ENCODE data around the gene EEF1AKMT1. TPM values are rescaled to one million over a fixed set of nuclear protein-coding genes. Genes with fewer than 3 reads are reported as not detected.

EEF1AKMT1 gene
- total and polyA plus RNA-seq, 4 donors: 13.1 to 20.8 (median 18.4) TPM

DNA sequence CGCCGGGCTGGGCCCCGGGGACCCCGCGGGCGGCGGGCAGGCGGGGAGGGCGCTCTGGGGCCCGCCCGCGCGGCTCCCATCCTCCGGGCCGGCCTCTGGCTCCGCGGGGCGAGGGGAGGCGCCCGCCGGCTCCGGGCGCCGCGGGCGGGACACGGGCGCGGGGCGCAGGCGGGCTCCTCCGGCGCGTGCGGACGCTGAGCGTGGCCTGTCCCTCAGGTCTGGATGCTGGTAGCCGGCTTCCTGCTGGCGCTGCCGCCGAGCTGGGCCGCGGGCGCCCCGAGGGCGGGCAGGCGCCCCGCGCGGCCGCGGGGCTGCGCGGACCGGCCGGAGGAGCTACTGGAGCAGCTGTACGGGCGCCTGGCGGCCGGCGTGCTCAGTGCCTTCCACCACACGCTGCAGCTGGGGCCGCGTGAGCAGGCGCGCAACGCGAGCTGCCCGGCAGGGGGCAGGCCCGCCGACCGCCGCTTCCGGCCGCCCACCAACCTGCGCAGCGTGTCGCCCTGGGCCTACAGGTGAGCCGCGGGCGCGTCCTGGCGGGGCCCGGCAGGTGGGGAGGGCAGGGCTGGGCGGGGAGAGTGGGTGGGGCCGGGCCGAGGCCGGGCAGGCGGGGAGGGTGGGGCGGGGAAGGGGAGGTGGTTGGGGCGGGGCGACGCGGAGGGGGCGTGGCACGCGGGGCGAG is 69.8 kb downstream of the EEF1AKMT1 start:
- Histone ChIP-seq H3K27ac (ENCODE audit: low read depth, low read length) (no peak overlapping the region), H3K27me3 (ENCODE audit: control insufficient read depth, insufficient read depth, low read length) (no peaks in the 10 kb centered on the region), H3K36me3 (ENCODE audit: control insufficient read depth, insufficient read depth, low read length) (peaks cover 11% of the 10 kb centered on the region), H3K4me3 (ENCODE audit: low read depth, low read length) (peak overlapping the region; percentile 5), H3K4me1 (ENCODE audit: control insufficient read depth, insufficient read depth, low read length) (peaks cover 10% of the 10 kb centered on the region), H3K9me3 (ENCODE audit: control insufficient read depth, insufficient read depth, low read length) (no peaks in the 10 kb centered on the region)
- under 1% methylated on average over 78 of the region's 98 CpGs for WGBS (ENCODE audit: insufficient coverage)
- DNase-seq (ENCODE audit: low read depth in 4 of 6, low spot score in 6 of 6): peak in 3 of 6 donors; percentile 51 to 88 (median 88)

DNA sequence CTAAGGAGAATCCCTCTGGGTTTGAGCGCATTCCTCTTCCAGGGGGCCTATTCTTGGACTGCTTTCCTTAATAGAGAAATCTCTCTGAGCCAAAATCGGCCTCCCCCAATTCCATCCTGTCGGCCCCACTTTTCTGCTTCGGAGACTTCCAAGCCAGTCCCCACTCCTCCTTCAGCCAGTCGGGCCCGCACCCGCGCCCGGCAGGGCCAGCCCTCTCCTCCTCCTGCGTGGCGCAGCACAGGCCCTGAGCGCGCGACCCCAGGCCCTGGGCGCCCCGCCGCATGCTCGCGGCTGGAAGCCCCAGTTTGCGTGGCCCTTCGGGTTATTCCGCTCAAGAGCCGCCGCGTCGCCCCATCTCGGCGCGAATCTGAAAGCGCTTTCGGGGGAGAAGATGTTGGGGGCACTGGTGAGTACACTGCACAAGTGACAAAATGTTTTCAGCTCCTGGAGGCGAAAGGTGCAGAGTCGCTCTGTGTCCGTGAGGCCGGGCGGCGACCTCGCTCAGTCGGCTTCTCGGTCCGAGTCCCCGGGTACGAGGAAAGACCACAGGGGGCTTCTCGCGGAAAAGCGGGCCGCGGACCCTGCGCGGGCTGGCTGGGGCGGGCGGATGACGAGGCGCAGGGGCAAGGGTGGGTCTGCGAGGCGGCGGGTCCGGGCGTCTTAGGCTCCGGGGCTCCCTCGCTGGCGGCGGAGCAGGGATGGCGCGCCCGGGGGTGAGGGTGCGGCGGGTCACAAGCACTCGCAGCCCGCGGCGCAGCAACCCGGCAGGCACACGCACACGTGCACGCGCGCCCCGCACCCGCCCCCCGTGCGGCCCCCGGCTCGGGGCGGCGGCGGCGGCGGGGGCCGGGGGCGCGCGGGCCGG is 70.6 kb downstream of the EEF1AKMT1 start, which contains the start of gene IL17D:
IL17D (plus strand) TSS at position 785 of the 865 bp plus-strand sequence. CDS start 303 bp downstream, outside the sequence.
- under 1% methylated on average over 93 of the region's 94 CpGs for WGBS (ENCODE audit: insufficient coverage)
- peak within 1 kb of the TSS; percentile 83 for H3K27ac ChIP-seq (ENCODE audit: low read depth, low read length)
- peak in 3 of 6 donors; percentile 33 to 79 (median 77) for DNase-seq (ENCODE audit: low read depth in 4 of 6, low spot score in 6 of 6)
- peaks cover 11% of the 10 kb centered on the region for H3K36me3 ChIP-seq (ENCODE audit: control insufficient read depth, insufficient read depth, low read length)
- H3K4me3 ChIP-seq (ENCODE audit: low read depth, low read length): peak within 1 kb of the TSS; percentile 61
- no peaks in the 10 kb centered on the region for H3K27me3 ChIP-seq (ENCODE audit: control insufficient read depth, insufficient read depth, low read length)
- H3K9me3 ChIP-seq (ENCODE audit: control insufficient read depth, insufficient read depth, low read length): no peaks in the 10 kb centered on the region
- peaks cover 10% of the 10 kb centered on the region for H3K4me1 ChIP-seq (ENCODE audit: control insufficient read depth, insufficient read depth, low read length)

DNA sequence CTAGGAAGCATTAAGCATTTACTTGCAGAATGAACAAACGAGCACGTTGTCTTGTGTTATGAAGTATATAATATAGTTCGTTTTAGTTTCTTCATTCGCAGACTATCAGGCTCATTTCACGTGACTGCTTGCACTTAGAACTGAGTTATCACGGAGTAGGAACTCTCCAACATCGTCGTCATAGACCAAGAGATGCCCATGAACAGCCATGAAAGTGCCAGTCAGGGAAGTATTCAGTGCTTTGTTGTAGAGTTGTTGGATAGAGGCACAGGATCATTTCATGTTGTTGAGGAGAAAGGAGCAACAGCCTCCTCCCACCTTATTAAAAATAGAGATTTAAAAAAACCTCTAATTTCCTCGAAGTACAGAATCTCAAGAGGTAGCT is 71.2 kb downstream of the EEF1AKMT1 start:
- Histone ChIP-seq H3K27ac (ENCODE audit: low read depth, low read length) (peak overlapping the region; percentile 83), H3K9me3 (ENCODE audit: control insufficient read depth, insufficient read depth, low read length) (no peaks in the 10 kb centered on the region), H3K36me3 (ENCODE audit: control insufficient read depth, insufficient read depth, low read length) (peaks cover 9% of the 10 kb centered on the region), H3K27me3 (ENCODE audit: control insufficient read depth, insufficient read depth, low read length) (no peaks in the 10 kb centered on the region), H3K4me3 (ENCODE audit: low read depth, low read length) (peak overlapping the region; percentile 61), H3K4me1 (ENCODE audit: control insufficient read depth, insufficient read depth, low read length) (peaks cover 10% of the 10 kb centered on the region)
- WGBS (ENCODE audit: insufficient coverage): 20% methylated on average over 1 of the region's 9 CpGs
- peak in 2 of 6 donors; percentile 55 to 61 for DNase-seq (ENCODE audit: low read depth in 4 of 6, low spot score in 6 of 6)

DNA sequence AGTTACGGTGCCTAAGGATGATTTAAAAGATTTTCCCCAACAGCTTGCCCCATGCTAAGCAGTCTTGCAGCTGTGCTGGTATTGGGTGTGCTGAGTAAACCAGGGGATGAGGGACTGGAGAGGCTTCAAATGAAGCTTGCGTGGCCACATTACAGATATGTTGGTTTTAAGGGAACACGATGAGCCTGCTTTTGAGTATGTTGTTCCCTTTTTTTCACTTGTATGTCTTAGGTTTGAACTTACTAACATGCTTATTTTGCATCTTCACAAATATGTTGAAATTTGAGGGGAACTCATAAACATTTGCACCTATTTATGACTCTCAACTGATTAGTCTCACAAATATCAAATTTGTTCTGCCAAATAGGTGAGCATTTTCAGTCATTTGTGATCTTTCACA is 72.3 kb downstream of the EEF1AKMT1 start:
- DNase-seq (ENCODE audit: low read depth in 4 of 6, low spot score in 6 of 6): no peak
- H3K9me3 ChIP-seq (ENCODE audit: control insufficient read depth, insufficient read depth, low read length): no peaks in the 10 kb centered on the region
- peaks cover 3% of the 10 kb centered on the region for H3K36me3 ChIP-seq (ENCODE audit: control insufficient read depth, insufficient read depth, low read length)
- no peak overlapping the region for H3K27ac ChIP-seq (ENCODE audit: low read depth, low read length)
- no peak overlapping the region for H3K4me3 ChIP-seq (ENCODE audit: low read depth, low read length)
- peaks cover 10% of the 10 kb centered on the region for H3K4me1 ChIP-seq (ENCODE audit: control insufficient read depth, insufficient read depth, low read length)
- no CpG with 5 or more reads among the region's 3 CpGs for WGBS (ENCODE audit: insufficient coverage)
- H3K27me3 ChIP-seq (ENCODE audit: control insufficient read depth, insufficient read depth, low read length): no peaks in the 10 kb centered on the region

DNA sequence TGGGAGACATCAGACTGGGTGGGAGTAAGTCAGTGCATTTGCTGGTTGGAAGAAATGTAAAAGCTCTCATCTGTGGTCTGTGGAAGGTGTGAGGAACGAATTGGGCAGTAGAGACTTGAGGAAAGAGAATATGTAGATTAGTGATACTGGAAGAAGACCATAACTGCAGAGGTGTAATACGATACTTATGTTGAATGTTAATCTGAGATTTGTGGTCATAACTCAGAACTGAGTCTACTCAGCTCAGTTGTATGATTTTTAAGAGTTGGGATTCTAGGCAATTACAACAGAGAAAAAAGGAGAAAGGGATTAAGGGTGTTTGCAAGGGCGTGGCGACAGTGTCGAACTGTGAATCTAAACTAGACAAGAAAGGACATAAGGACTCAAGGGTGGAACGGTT is 73.5 kb downstream of the EEF1AKMT1 start:
- DNase-seq (ENCODE audit: low read depth in 4 of 6, low spot score in 6 of 6): no peak
- Histone ChIP-seq H3K27me3 (ENCODE audit: control insufficient read depth, insufficient read depth, low read length) (no peaks in the 10 kb centered on the region), H3K27ac (ENCODE audit: low read depth, low read length) (no peak overlapping the region)

DNA sequence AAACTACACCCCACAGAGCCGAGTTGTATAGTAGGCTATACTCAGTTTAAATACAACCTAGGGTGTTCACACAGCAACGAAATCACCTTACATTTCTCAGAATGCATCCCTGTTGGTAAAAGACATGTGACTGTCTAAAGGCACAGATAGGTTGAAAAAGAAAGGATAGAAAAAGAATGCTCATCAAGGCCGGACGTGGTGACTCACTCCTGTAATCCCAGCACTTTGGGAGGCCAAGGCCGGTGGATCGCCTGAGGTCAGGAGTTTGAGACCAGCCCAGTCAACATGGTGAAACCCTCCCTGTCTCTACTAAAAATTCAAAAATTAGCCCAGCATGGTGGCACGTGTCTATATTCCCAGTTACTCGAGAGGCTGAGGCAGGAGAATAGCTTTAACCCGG is 74.0 kb downstream of the EEF1AKMT1 start:
- WGBS (ENCODE audit: insufficient coverage): 94% methylated on average over 4 of the region's 9 CpGs

More for the DNA sequence above, 73.5 kb downstream of the EEF1AKMT1 start:
- no peaks in the 10 kb centered on the region for H3K9me3 ChIP-seq (ENCODE audit: control insufficient read depth, insufficient read depth, low read length)
- no peaks in the 10 kb centered on the region for H3K36me3 ChIP-seq (ENCODE audit: control insufficient read depth, insufficient read depth, low read length)
- WGBS (ENCODE audit: insufficient coverage): 99% methylated on average over 6 of the region's 6 CpGs
- H3K4me1 ChIP-seq (ENCODE audit: control insufficient read depth, insufficient read depth, low read length): peaks cover 10% of the 10 kb centered on the region
- H3K4me3 ChIP-seq (ENCODE audit: low read depth, low read length): no peak overlapping the region

DNA sequence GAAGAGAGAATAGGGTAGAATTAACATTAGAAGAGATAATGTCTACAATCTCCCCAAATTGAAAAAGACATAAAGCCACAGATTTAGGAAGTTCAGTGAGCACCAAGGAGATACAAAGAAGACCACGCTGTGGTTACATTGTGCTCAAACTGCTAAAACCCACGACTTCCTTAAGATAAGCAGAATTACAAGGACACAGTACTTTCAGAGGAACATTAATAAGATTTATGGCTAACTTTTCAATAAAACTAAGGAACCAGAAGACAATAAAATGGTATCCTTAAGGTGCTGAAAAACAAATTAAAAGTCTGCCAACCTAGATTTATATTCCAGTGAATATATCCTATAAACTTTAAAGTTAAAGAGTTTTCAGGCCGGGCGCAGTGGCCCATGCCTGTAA is 77.7 kb downstream of the EEF1AKMT1 start:
- Histone ChIP-seq H3K9me3 (ENCODE audit: control insufficient read depth, insufficient read depth, low read length) (no peaks in the 10 kb centered on the region), H3K27ac (ENCODE audit: low read depth, low read length) (no peak overlapping the region), H3K36me3 (ENCODE audit: control insufficient read depth, insufficient read depth, low read length) (no peaks in the 10 kb centered on the region), H3K4me3 (ENCODE audit: low read depth, low read length) (no peak overlapping the region), H3K27me3 (ENCODE audit: control insufficient read depth, insufficient read depth, low read length) (no peaks in the 10 kb centered on the region), H3K4me1 (ENCODE audit: control insufficient read depth, insufficient read depth, low read length) (peaks cover under 1% of the 10 kb centered on the region)
- no peak for DNase-seq (ENCODE audit: low read depth in 4 of 6, low spot score in 6 of 6)
- 80% methylated on average over 2 of the region's 4 CpGs for WGBS (ENCODE audit: insufficient coverage)

More for the DNA sequence above, 74.0 kb downstream of the EEF1AKMT1 start:
- Histone ChIP-seq H3K9me3 (ENCODE audit: control insufficient read depth, insufficient read depth, low read length) (no peaks in the 10 kb centered on the region), H3K27me3 (ENCODE audit: control insufficient read depth, insufficient read depth, low read length) (no peaks in the 10 kb centered on the region), H3K4me1 (ENCODE audit: control insufficient read depth, insufficient read depth, low read length) (peaks cover 6% of the 10 kb centered on the region), H3K27ac (ENCODE audit: low read depth, low read length) (no peak overlapping the region), H3K4me3 (ENCODE audit: low read depth, low read length) (no peak overlapping the region), H3K36me3 (ENCODE audit: control insufficient read depth, insufficient read depth, low read length) (no peaks in the 10 kb centered on the region)
- DNase-seq (ENCODE audit: low read depth in 4 of 6, low spot score in 6 of 6): no peak

DNA sequence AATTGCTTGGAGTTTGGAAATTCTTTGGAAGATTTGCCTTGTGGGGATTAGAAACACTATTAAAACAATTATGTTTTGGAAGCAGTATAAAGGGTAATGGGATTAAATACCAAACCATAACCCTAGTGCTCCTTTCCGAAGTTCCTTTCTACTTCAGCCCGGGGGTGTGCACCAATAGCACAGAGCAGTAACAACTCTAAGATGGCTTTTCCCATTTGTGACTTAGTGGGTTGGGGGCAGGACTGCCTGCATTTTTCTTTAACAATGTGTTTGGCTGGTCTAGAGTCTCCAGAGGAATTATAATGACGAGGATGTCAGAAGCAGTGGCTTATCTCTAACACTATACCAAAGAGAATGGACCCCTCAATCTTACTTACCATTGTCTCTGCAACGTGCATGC is 82.1 kb downstream of the EEF1AKMT1 start:
- Histone ChIP-seq H3K36me3 (ENCODE audit: control insufficient read depth, insufficient read depth, low read length) (peaks cover 3% of the 10 kb centered on the region), H3K4me1 (ENCODE audit: control insufficient read depth, insufficient read depth, low read length) (no peaks in the 10 kb centered on the region), H3K4me3 (ENCODE audit: low read depth, low read length) (no peak overlapping the region), H3K9me3 (ENCODE audit: control insufficient read depth, insufficient read depth, low read length) (no peaks in the 10 kb centered on the region), H3K27ac (ENCODE audit: low read depth, low read length) (no peak overlapping the region), H3K27me3 (ENCODE audit: control insufficient read depth, insufficient read depth, low read length) (no peaks in the 10 kb centered on the region)
- no CpG with 5 or more reads among the region's 4 CpGs for WGBS (ENCODE audit: insufficient coverage)
- DNase-seq (ENCODE audit: low read depth in 4 of 6, low spot score in 6 of 6): no peak

DNA sequence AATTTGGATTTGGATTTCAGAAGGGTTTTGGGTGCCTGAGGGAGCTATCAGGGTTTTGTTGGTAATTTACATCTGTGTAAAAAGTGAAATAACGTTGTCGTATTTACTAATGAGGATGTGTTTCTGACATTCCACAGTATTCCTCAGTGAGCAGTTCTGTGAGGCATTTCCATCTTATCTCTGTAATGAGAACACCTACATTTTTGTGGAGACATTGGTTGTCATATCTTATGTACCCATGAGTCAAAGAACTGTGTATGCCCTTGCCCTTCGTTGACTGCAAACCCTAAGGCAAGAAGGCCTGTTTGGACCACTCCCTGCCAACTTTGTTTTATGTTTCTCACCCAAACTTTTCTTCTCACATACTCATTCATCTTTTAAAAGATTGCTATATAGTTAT is 84.5 kb downstream of the EEF1AKMT1 start:
- H3K9me3 ChIP-seq (ENCODE audit: control insufficient read depth, insufficient read depth, low read length): no peaks in the 10 kb centered on the region
- H3K27me3 ChIP-seq (ENCODE audit: control insufficient read depth, insufficient read depth, low read length): no peaks in the 10 kb centered on the region
- peaks cover 3% of the 10 kb centered on the region for H3K36me3 ChIP-seq (ENCODE audit: control insufficient read depth, insufficient read depth, low read length)
- no peak for DNase-seq (ENCODE audit: low read depth in 4 of 6, low spot score in 6 of 6)
- no CpG with 5 or more reads among the region's 3 CpGs for WGBS (ENCODE audit: insufficient coverage)
- no peak overlapping the region for H3K27ac ChIP-seq (ENCODE audit: low read depth, low read length)
- no peak overlapping the region for H3K4me3 ChIP-seq (ENCODE audit: low read depth, low read length)
- peaks cover 5% of the 10 kb centered on the region for H3K4me1 ChIP-seq (ENCODE audit: control insufficient read depth, insufficient read depth, low read length)
